Erythroblast (primary cell): Measurements from ENCODE around the gene KITLG.

Experiments
- GATA1 ChIP-seq: IDR thresholded peaks from 2 replicates; pipeline ENCODE4 v1.6.1; 2011; ENCODE audit warnings: low read depth, mild to moderate bottlenecking, control low read depth, low read length, moderate library complexity
- POLR2A ChIP-seq: IDR thresholded peaks from 2 replicates; pipeline ENCODE4 v1.6.1; 2011; ENCODE audit warnings: mild to moderate bottlenecking, low read length

DNA sequence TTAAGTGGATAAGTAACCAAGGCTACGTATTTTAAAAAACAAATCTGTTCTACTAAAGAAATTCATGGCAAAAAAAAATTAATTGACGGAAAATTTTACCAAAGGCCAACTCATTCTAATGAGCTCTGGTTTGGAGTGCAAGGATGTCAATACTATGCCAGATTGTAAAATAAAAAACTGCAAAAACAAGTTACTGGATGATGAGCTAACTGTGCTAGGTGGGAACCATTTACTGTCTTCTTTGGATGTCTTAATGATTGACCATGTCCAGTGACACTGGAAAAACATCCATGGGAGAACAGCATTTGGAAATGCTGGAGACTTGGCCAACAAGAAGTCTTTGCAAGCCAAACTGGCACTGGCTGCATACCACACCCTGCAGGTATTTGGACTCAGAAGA lies 41.6 kb downstream of the KITLG start:
- TF ChIP-seq POLR2A (no peak), GATA1 (no peak)
